VCaP (cell line): ENCODE measurements around the gene MSH5.

Source experiments
- H3K27ac ChIP-seq: fragments of 450-650 bp; 2 replicates; pipeline ENCODE4 v1.5.1; 2017
- CTCF ChIP-seq: fragments of 450-650 bp; conservative IDR thresholded peaks from 2 replicates; pipeline ENCODE4 v1.5.1; 2017; ENCODE audit warnings: mild to moderate bottlenecking, moderate library complexity

Gene MSH5

GRCh38 chr6:31760790-31761189 lies 21.0 kb downstream of the MSH5 start:
- no peak; the same call in 1 of the 2 replicates for TF ChIP-seq CTCF
- no peak overlapping the region for H3K27ac ChIP-seq

GRCh38 chr6:31761343-31761742 lies 21.5 kb downstream of the MSH5 start:
- TF ChIP-seq CTCF, result no peak; the same call in 1 of the 2 replicates
- H3K27ac ChIP-seq, result no peak overlapping the region

DNA sequence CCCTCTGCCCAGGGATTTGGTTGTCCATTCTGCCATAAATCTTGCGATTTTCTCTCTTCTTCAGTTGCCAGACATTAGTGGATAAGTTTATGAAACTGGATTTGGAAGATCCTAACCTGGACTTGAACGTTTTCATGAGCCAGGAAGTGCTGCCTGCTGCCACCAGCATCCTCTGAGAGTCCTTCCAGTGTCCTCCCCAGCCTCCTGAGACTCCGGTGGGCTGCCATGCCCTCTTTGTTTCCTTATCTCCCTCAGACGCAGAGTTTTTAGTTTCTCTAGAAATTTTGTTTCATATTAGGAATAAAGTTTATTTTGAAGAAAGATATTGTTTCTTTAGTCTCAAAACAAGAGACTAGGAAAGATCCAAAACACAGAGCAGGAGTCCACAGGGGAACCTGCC lies 22.6 kb downstream of the MSH5 start, which contains the start of gene SAPCD1:
SAPCD1 (plus strand) TSS at position 301 of the 400 bp plus-strand sequence. CDS start 399 bp downstream, outside the sequence.
- no peak within 1 kb of the TSS for H3K27ac ChIP-seq
- TF ChIP-seq CTCF, result no peak

DNA sequence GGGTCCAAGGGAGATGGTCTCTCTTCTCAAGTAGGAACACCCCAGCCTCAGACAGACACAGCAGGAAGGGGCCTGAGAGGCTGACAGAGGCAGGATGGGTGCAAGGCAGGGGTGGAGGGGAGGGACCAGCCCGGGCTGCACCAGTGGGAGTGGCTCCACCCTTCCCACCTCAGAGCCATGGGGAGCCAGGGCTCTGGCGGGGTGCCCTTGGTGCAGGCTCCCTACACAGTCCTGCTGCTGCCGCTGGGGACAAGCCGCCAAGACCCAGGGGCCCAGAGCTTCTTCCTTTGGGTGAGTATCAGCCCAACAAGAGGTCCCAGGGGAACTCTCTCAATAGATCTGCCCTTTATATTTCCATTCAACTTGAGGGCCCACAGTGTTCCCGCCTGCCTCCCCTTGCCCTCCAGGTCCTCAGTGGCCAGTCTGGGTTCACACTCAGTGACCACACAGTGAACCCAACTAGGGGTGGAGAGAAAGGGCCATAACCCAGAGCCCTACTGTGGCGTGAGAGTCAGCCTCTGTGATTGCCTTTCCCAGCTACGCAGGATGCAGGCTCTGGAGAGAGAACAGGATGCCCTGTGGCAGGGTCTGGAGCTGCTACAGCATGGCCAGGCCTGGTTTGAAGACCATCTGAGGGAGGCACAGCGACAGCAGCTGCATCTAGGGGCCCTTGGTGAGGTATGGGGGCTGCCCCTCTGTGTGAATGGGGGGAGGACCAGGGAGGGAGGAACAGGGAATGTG lies 23.2 kb downstream of the MSH5 start:
- TF ChIP-seq CTCF, result no peak
- no peak overlapping the region for H3K27ac ChIP-seq

- no peak overlapping the region for H3K27ac ChIP-seq
- no peak for TF ChIP-seq CTCF
Measured at GRCh38 chr6:31763619-31763940, 23.8 kb downstream of the MSH5 start.

DNA sequence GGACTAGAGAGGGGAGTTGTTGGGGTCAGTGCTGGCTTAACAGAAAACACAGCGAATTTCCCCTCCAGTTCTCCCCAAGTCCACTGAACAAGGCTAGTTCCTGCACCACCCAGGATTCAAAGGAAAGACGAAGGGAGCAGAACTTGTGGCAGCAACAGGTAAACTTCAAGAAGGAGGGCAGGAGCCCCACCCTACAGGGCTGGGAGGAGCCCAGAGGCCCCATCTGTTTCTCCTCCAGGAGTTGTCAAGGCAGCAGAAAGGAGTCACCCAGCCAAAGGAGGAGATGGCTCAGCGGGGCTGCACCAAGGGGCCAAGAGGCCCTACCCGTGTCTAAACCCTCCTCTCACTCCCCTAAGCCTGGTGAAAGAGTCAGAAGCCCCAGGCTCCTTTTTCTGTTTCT lies 24.4 kb downstream of the MSH5 start:
- TF ChIP-seq CTCF, result no peak
- H3K27ac ChIP-seq, result no peak overlapping the region

DNA sequence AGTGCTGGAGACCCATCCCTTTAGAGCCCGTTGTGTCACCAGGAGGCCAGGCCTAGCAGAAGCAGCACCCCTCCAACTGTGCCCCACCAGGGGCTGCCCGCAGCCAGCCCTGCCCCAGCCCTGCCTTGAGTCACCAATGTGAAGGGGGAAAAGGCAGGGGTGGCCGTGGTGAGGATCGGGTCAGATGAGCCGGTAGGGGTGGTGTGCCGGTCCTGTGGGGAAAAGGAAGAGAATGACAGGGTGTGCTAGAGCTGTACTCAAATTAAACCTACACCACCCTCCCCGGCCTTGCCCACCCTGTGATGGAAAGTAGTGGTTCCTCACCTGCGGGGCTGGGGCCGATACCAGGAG lies 25.7 kb downstream of the MSH5 start:
- H3K27ac ChIP-seq, result no peak overlapping the region
- no peak for TF ChIP-seq CTCF
